ENCODE results near the gene SLCO1B1. TPM values are rescaled to one million over a fixed set of nuclear protein-coding genes. Genes with fewer than 3 reads are reported as not detected.
"Not testable (repeated sequence)": the region's sequence is repeated elsewhere in the genome, so short reads cannot be mapped to it uniquely, and the experiment has no call there.

Gene SLCO1B1
- not detected in 2 replicates for total RNA-seq
- polyA plus RNA-seq = not detected in 2 replicates
- polyA plus RNA-seq (2011; cell fraction: cytosol; rRNA removed) = not detected in 2 replicates
- polyA plus RNA-seq (2011; cell fraction: nucleus; rRNA removed) = not detected in 2 replicates
- not detected in 2 replicates for polyA plus RNA-seq (2012)
- not detected in 2 replicates for polyA minus RNA-seq
- not detected for polyA minus RNA-seq (2011; cell fraction: cytosol; rRNA and poly(A)+ RNA removed)
- not detected in 2 replicates for polyA minus RNA-seq (2011; cell fraction: nucleus; rRNA and poly(A)+ RNA removed)
- Bru-seq, nascent RNA = percentile 0 among the genes with signal in this experiment
- percentile 2 among the genes with signal in this experiment for BruChase-seq, experiment 1, labeled RNA remaining after a 6-hour chase
- BruChase-seq, experiment 2, labeled RNA remaining after a 2-hour chase = percentile 3 among the genes with signal in this experiment
- long read RNA-seq = 0 reads

- intact Hi-C loops (cut with micrococcal nuclease) = no loop called here
- CTCF ChIA-PET = no interaction called here
- Histone ChIP-seq H3K9me1 (replicated peaks; ENCODE audit: control insufficient read depth, extremely low read depth, insufficient read depth, low read length) (no peaks in the 10 kb centered on the region), H3K4me2 (ENCODE audit: insufficient read depth, low read length) (no peak within 1 kb of the TSS), H3K4me1 (ENCODE audit: control insufficient read depth, extremely low read depth, insufficient read depth, low read length) (no peaks in the 10 kb centered on the region), H3K9me3 (replicated peaks; ENCODE audit: control insufficient read depth, insufficient read depth, low read length) (no peaks in the 10 kb centered on the region), H4K20me1 (replicated peaks; ENCODE audit: control insufficient read depth, extremely low read depth, insufficient read depth, low read length) (no peaks in the 10 kb centered on the region), H3K9ac (replicated peaks; ENCODE audit: extremely low read depth, insufficient read depth, low read length) (no peak within 1 kb of the TSS), H3K4me3 (replicated peaks in 1 of 3; ENCODE audit: insufficient read depth in 1 of 3, low read depth in 1 of 3, low read length in 3 of 3) (no peak within 1 kb of the TSS), H3K27ac (ENCODE audit: insufficient read depth, low read depth, low read length) (no peak within 1 kb of the TSS), H3K36me3 (ENCODE audit: control insufficient read depth in 2 of 2, extremely low read depth in 1 of 2, insufficient read depth in 2 of 2, low read length in 2 of 2) (no peaks in the 10 kb centered on the region), H3K79me2 (ENCODE audit: control insufficient read depth, insufficient read depth, low read length) (no peaks in the 10 kb centered on the region), H2AFZ (ENCODE audit: low read depth, low read length) (no peak within 1 kb of the TSS), H3K27me3 (ENCODE audit: control insufficient read depth in 2 of 2, insufficient read depth in 2 of 2, low read length in 2 of 2) (no peaks in the 10 kb centered on the region)
- BruUV-seq (replicated peaks) = no TSS peak
- POLR2A ChIA-PET = no interaction called here
- DNase-seq (ENCODE audit: low read depth, low spot score) (no peak), FAIRE-seq (no peak)
- dilution Hi-C loops (cut with MboI; ENCODE audit: extremely low pct_ligation_motif_present, low sequenced_read_pairs) = no loop called here
- no peak for TF ChIP-seq MYC (IDR thresholded peaks at IDR 0.05; ENCODE audit: low read depth, low read length)
- no peak for TF ChIP-seq MAX (IDR thresholded peaks at IDR 0.05; ENCODE audit: insufficient read depth, insufficient read length)
- no peak for TF ChIP-seq JUN (IDR thresholded peaks at IDR 0.05; ENCODE audit: borderline replicate concordance, insufficient read depth, insufficient read length, low read depth)
- no peak for TF ChIP-seq POLR2AphosphoS5 (IDR thresholded peaks at IDR 0.05; ENCODE audit: insufficient read depth, low read depth, low read length)
- no peak for TF ChIP-seq CTCF (IDR thresholded peaks at IDR 0.05; ENCODE audit: extremely low read depth in 1 of 2, insufficient read depth in 1 of 2, low read depth in 1 of 2, low read length in 2 of 2)
- no peak for TF ChIP-seq EZH2 (IDR thresholded peaks at IDR 0.05; ENCODE audit: borderline replicate concordance, low read depth, low read length, severe bottlenecking)
- no peak for TF ChIP-seq FOS (IDR thresholded peaks at IDR 0.05; ENCODE audit: borderline replicate concordance, insufficient read depth, low read length)
Observed at GRCh38 chr12:21130998-21131397, at the start of gene SLCO1B1. TSS of gene SLCO1B1 (plus strand) at chr12:21131194. CDS start at chr12:21141575, 10,381 bp downstream.

GRCh38 chr12:21084753-21085152 is 46.2 kb upstream of the SLCO1B1 start:
- dilution Hi-C loops (cut with MboI; ENCODE audit: extremely low pct_ligation_motif_present, low sequenced_read_pairs); H2AFZ ChIP-seq (ENCODE audit: low read depth, low read length); BruUV-seq (replicated peaks); H4K20me1 ChIP-seq (replicated peaks; ENCODE audit: control insufficient read depth, extremely low read depth, insufficient read depth, low read length); CTCF ChIA-PET; H3K79me2 ChIP-seq (ENCODE audit: control insufficient read depth, insufficient read depth, low read length); POLR2A ChIA-PET; H3K36me3 ChIP-seq (ENCODE audit: control insufficient read depth in 2 of 2, extremely low read depth in 1 of 2, insufficient read depth in 2 of 2, low read length in 2 of 2); intact Hi-C loops (cut with micrococcal nuclease); H3K27ac ChIP-seq (ENCODE audit: insufficient read depth, low read depth, low read length); FAIRE-seq; H3K9me3 ChIP-seq (replicated peaks; ENCODE audit: control insufficient read depth, insufficient read depth, low read length); H3K4me3 ChIP-seq (replicated peaks in 1 of 3; ENCODE audit: insufficient read depth in 1 of 3, low read depth in 1 of 3, low read length in 3 of 3); H3K4me1 ChIP-seq (ENCODE audit: control insufficient read depth, extremely low read depth, insufficient read depth, low read length); H3K4me2 ChIP-seq (ENCODE audit: insufficient read depth, low read length); H3K27me3 ChIP-seq (ENCODE audit: control insufficient read depth in 2 of 2, insufficient read depth in 2 of 2, low read length in 2 of 2); H3K9me1 ChIP-seq (replicated peaks; ENCODE audit: control insufficient read depth, extremely low read depth, insufficient read depth, low read length); DNase-seq (ENCODE audit: low read depth, low spot score); H3K9ac ChIP-seq (replicated peaks; ENCODE audit: extremely low read depth, insufficient read depth, low read length): not testable (repeated sequence)
